Neural cell (in vitro differentiated cells): ENCODE data around the gene SRSF12. TPM values are rescaled to one million over a fixed set of nuclear protein-coding genes. Genes with fewer than 3 reads are reported as not detected.

ENCODE experiments used
- H2AFZ ChIP-seq: fragments of 200-600, 300-800 bp; sonication (generic), shearing (Covaris generic); 2 replicates; pipeline ENCODE4 v1.6.0; 2014; ENCODE audit warnings: low read depth, mild to moderate bottlenecking, antibody characterized with exemption, low read length, moderate library complexity
- H3F3A ChIP-seq: fragments of 200-600 bp; shearing (Covaris generic); 2 replicates; pipeline ENCODE4 v1.6.1; 2016; ENCODE audit warnings: mild to moderate bottlenecking, moderate library complexity, mixed read lengths, antibody characterized with exemption, low read length; ENCODE audit not compliant: insufficient read depth, poor library complexity, severe bottlenecking
- H3K27ac ChIP-seq: fragments of 200-600, 300-800 bp; sonication (generic), shearing (Covaris generic); 2 replicates; pipeline ENCODE4 v1.5.1; 2014; ENCODE audit warnings: mild to moderate bottlenecking, low read length, moderate library complexity
- H3K27me3 ChIP-seq: fragments of 300-800, 200-600 bp; sonication (generic), shearing (Covaris generic); 2 replicates; pipeline ENCODE4 v1.6.0; 2014; ENCODE audit warnings: mild to moderate bottlenecking, low read depth, low read length, moderate library complexity; ENCODE audit not compliant: insufficient read depth
- H3K36me3 ChIP-seq: fragments of 300-800, 200-600 bp; sonication (generic), shearing (Covaris generic); 2 replicates; pipeline ENCODE4 v1.5.1; 2014; ENCODE audit warnings: mild to moderate bottlenecking, antibody characterized with exemption, low read length, moderate library complexity; ENCODE audit not compliant: insufficient read depth
- H3K4me2 ChIP-seq: fragments of 300-800, 200-600 bp; sonication (generic), shearing (Covaris generic); 2 replicates; pipeline ENCODE4 v1.6.0; 2014; ENCODE audit warnings: mild to moderate bottlenecking, low read length
- H3K4me3 ChIP-seq: fragments of 300-800, 200-600 bp; sonication (generic), shearing (Covaris generic); 2 replicates; pipeline ENCODE4 v1.5.1; 2014; ENCODE audit warnings: mild to moderate bottlenecking, low read length, moderate library complexity
- H3K79me2 ChIP-seq: fragments of 200-600 bp; shearing (Covaris generic); replicated peaks from 2 replicates; pipeline ENCODE4 v1.6.0; 2014; ENCODE audit warnings: mild to moderate bottlenecking, low read length, moderate library complexity; ENCODE audit not compliant: insufficient read depth
- H3K9ac ChIP-seq: fragments of 300-800, 200-600 bp; sonication (generic), shearing (Covaris generic); 2 replicates; pipeline ENCODE4 v1.6.1; 2016; ENCODE audit warnings: mild to moderate bottlenecking, low read length, mixed read lengths
- H3K9me2 ChIP-seq: fragments of 200-600 bp; shearing (Covaris generic); 2 replicates; pipeline ENCODE4 v1.6.1; 2016; ENCODE audit warnings: mild to moderate bottlenecking, low read length, mixed read lengths; ENCODE audit not compliant: insufficient read depth
- H3K9me3 ChIP-seq: fragments of 200-600, 300-800 bp; sonication (generic), shearing (Covaris generic); 2 replicates; pipeline ENCODE4 v1.6.1; 2016; ENCODE audit warnings: mild to moderate bottlenecking, mixed run types, low read length, moderate library complexity, mixed read lengths
- H4K20me1 ChIP-seq: fragments of 200-600 bp; shearing (Covaris generic); 2 replicates; pipeline ENCODE4 v1.6.1; 2016; ENCODE audit warnings: mild to moderate bottlenecking, mixed run types; ENCODE audit not compliant: insufficient read depth
- EP300 ChIP-seq: fragments of 450-650 bp; conservative IDR thresholded peaks from 2 replicates; pipeline ENCODE4 v1.6.1; 2014; ENCODE audit warnings: antibody characterized with exemption, mild to moderate bottlenecking, moderate library complexity; ENCODE audit not compliant: poor library complexity, severe bottlenecking
- EZH2 ChIP-seq: fragments of 200-600, 300-800 bp; shearing (Covaris generic), sonication (generic); IDR thresholded peaks from 2 replicates; pipeline ENCODE4 v1.6.1; 2014; ENCODE audit warnings: antibody characterized with exemption, low read length, borderline replicate concordance, mild to moderate bottlenecking; ENCODE audit not compliant: insufficient read depth, poor library complexity, severe bottlenecking
- MXI1 ChIP-seq: fragments of 450-650 bp; conservative IDR thresholded peaks from 2 replicates; pipeline ENCODE4 v1.6.1; 2014; ENCODE audit warnings: antibody characterized with exemption, mild to moderate bottlenecking; ENCODE audit not compliant: poor library complexity, severe bottlenecking
- POLR2AphosphoS5 ChIP-seq: IDR thresholded peaks from 2 replicates; pipeline ENCODE4 v1.6.1; 2012
- RAD21 ChIP-seq: fragments of 450-650 bp; conservative IDR thresholded peaks from 2 replicates; pipeline ENCODE4 v1.6.1; 2014; ENCODE audit warnings: antibody characterized with exemption, mild to moderate bottlenecking, moderate library complexity
- SMC3 ChIP-seq: fragments of 450-650 bp; conservative IDR thresholded peaks from 2 replicates; pipeline ENCODE4 v1.6.1; 2014; ENCODE audit warnings: antibody characterized with exemption, mild to moderate bottlenecking, moderate library complexity; ENCODE audit not compliant: poor library complexity
- TAF1 ChIP-seq: IDR thresholded peaks from 2 replicates; pipeline ENCODE4 v1.6.1; 2012; ENCODE audit warnings: low read depth
- polyA minus RNA-seq: library from RNA; depleted of rRNA, polyadenylated mRNA; stranded (reverse); fragments of >200 nt; gene quantifications from 2 replicates; pipeline ENCODE4 v1.2.3, GENCODE V29; 2014
- polyA plus RNA-seq: library from polyadenylated mRNA; depleted of rRNA; stranded (reverse); fragments of >200 nt; gene quantifications from 2 replicates; pipeline ENCODE4 v1.2.3, GENCODE V29; 2014
- TF ChIP-seq, protein P1 (sequence below): fragments of 450-650 bp; IDR thresholded peaks from 2 replicates; pipeline ENCODE4 v1.5.1; 2014; ENCODE audit warnings: antibody characterized with exemption, mild to moderate bottlenecking, moderate library complexity; ENCODE audit not compliant: poor library complexity, severe bottlenecking
- TF ChIP-seq, protein P2 (sequence below): IDR thresholded peaks from 2 replicates; pipeline ENCODE4 v1.6.1; 2012; ENCODE audit warnings: borderline replicate concordance

SRSF12 gene
- polyA plus RNA-seq = 42.1 and 44.0 TPM in 2 replicates
- 66.2 and 73.5 TPM in 2 replicates for polyA minus RNA-seq

- peak within 1 kb of the TSS; percentile 76 for H2AFZ ChIP-seq
- H3K27me3 ChIP-seq = no peaks in the 10 kb centered on the region
- no peaks in the 10 kb centered on the region for H3F3A ChIP-seq
- peak within 1 kb of the TSS; percentile 88 for H3K9ac ChIP-seq
- H3K36me3 ChIP-seq = no peaks in the 10 kb centered on the region
- H3K4me3 ChIP-seq = peak within 1 kb of the TSS; percentile 96
- H3K27ac ChIP-seq = peak within 1 kb of the TSS; percentile 68
- no peaks in the 10 kb centered on the region for H3K9me2 ChIP-seq
- H3K9me3 ChIP-seq = no peaks in the 10 kb centered on the region
- no peaks in the 10 kb centered on the region for H4K20me1 ChIP-seq
- TF ChIP-seq TAF1 = peak; percentile 5
- TF ChIP-seq SMC3 = peak; percentile 33
- peak; percentile 15 for TF ChIP-seq RAD21
- TF ChIP-seq MXI1 = peak; percentile 71
- TF ChIP-seq EZH2 = no peak
- TF ChIP-seq, protein P1, sequence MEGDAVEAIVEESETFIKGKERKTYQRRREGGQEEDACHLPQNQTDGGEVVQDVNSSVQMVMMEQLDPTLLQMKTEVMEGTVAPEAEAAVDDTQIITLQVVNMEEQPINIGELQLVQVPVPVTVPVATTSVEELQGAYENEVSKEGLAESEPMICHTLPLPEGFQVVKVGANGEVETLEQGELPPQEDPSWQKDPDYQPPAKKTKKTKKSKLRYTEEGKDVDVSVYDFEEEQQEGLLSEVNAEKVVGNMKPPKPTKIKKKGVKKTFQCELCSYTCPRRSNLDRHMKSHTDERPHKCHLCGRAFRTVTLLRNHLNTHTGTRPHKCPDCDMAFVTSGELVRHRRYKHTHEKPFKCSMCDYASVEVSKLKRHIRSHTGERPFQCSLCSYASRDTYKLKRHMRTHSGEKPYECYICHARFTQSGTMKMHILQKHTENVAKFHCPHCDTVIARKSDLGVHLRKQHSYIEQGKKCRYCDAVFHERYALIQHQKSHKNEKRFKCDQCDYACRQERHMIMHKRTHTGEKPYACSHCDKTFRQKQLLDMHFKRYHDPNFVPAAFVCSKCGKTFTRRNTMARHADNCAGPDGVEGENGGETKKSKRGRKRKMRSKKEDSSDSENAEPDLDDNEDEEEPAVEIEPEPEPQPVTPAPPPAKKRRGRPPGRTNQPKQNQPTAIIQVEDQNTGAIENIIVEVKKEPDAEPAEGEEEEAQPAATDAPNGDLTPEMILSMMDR = peak; percentile 44
- peak; percentile 82 for TF ChIP-seq POLR2AphosphoS5
- peak; percentile 51 for TF ChIP-seq EP300
- TF ChIP-seq, protein P2, sequence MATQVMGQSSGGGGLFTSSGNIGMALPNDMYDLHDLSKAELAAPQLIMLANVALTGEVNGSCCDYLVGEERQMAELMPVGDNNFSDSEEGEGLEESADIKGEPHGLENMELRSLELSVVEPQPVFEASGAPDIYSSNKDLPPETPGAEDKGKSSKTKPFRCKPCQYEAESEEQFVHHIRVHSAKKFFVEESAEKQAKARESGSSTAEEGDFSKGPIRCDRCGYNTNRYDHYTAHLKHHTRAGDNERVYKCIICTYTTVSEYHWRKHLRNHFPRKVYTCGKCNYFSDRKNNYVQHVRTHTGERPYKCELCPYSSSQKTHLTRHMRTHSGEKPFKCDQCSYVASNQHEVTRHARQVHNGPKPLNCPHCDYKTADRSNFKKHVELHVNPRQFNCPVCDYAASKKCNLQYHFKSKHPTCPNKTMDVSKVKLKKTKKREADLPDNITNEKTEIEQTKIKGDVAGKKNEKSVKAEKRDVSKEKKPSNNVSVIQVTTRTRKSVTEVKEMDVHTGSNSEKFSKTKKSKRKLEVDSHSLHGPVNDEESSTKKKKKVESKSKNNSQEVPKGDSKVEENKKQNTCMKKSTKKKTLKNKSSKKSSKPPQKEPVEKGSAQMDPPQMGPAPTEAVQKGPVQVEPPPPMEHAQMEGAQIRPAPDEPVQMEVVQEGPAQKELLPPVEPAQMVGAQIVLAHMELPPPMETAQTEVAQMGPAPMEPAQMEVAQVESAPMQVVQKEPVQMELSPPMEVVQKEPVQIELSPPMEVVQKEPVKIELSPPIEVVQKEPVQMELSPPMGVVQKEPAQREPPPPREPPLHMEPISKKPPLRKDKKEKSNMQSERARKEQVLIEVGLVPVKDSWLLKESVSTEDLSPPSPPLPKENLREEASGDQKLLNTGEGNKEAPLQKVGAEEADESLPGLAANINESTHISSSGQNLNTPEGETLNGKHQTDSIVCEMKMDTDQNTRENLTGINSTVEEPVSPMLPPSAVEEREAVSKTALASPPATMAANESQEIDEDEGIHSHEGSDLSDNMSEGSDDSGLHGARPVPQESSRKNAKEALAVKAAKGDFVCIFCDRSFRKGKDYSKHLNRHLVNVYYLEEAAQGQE = no peak
- H3K4me2 ChIP-seq = peak within 1 kb of the TSS; percentile 52
- H3K79me2 ChIP-seq = peaks cover 30% of the 10 kb centered on the region
Measured at GRCh38 chr6:89117211-89118108, at the start of gene SRSF12. Gene SRSF12, minus strand, starts transcription at chr6:89118071. Its CDS starts 184 bp downstream, at chr6:89117887.

DNA sequence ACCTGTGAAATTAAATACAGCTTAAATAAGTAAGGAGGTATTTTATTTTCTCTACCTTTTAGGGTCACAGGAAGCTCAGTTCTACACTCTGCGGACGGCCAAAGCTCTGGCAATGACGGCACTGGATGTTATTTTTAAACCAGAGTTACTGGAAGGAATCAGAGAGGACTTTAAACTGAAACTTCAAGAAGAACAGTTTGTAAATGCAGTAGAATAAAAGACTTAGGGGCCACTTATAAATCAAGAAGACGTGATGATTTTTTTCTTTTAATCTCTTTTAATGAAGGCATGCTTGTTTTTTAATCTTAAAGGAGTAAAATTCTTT, 44.1 kb upstream of the SRSF12 start:
- H3K27me3 ChIP-seq = no peaks in the 10 kb centered on the region
- no peaks in the 10 kb centered on the region for H3F3A ChIP-seq
- no peak overlapping the region for H3K4me2 ChIP-seq
- no peak overlapping the region for H3K27ac ChIP-seq
- H2AFZ ChIP-seq = no peak overlapping the region
- H3K4me3 ChIP-seq = no peak overlapping the region
- H3K79me2 ChIP-seq = no peaks in the 10 kb centered on the region
- H4K20me1 ChIP-seq = no peaks in the 10 kb centered on the region
- H3K9me2 ChIP-seq = no peaks in the 10 kb centered on the region
- H3K9me3 ChIP-seq = no peaks in the 10 kb centered on the region
- TF ChIP-seq TAF1 (no peak), RAD21 (no peak), POLR2AphosphoS5 (no peak), EZH2 (no peak), MXI1 (no peak), EP300 (no peak), SMC3 (no peak)
- TF ChIP-seq, protein P1 = no peak
- TF ChIP-seq, protein P2 = no peak
- H3K9ac ChIP-seq = no peak overlapping the region
- H3K36me3 ChIP-seq = no peaks in the 10 kb centered on the region
